T-helper 2 cell treated with Interferon-gamma antibody and Interleukin-4, amounts not matched to agents 5 μg/mL and 100 μg/mL, for 36 hours (primary cell): ENCODE results near the gene TBC1D16.
A peak's percentile ranks its signal among the peaks of the same experiment; 100 is the strongest.

Experiments used
- DNase-seq: peaks from one replicate; pipeline ENCODE4 v3.0.0; 2021; ENCODE audit warnings: low spot score
- H3K27ac Mint-ChIP-seq: one replicate; pipeline ENCODE4 v1.8.0; 2021; ENCODE audit warnings: mild to moderate bottlenecking, mixed read lengths
- H3K27me3 Mint-ChIP-seq: one replicate; pipeline ENCODE4 v1.8.0; 2021; ENCODE audit warnings: low read depth, mixed read lengths
- H3K36me3 Mint-ChIP-seq: one replicate; pipeline ENCODE4 v1.8.0; 2021; ENCODE audit warnings: low read depth, mixed read lengths
- H3K4me1 Mint-ChIP-seq: one replicate; pipeline ENCODE4 v1.8.0; 2021; ENCODE audit warnings: low read depth, mixed read lengths
- H3K4me3 Mint-ChIP-seq: one replicate; pipeline ENCODE4 v1.8.0; 2022; ENCODE audit warnings: mild to moderate bottlenecking, moderate library complexity, mixed read lengths
- H3K9me3 Mint-ChIP-seq: one replicate; pipeline ENCODE4 v1.8.0; 2021; ENCODE audit warnings: mixed read lengths

Gene TBC1D16

DNA sequence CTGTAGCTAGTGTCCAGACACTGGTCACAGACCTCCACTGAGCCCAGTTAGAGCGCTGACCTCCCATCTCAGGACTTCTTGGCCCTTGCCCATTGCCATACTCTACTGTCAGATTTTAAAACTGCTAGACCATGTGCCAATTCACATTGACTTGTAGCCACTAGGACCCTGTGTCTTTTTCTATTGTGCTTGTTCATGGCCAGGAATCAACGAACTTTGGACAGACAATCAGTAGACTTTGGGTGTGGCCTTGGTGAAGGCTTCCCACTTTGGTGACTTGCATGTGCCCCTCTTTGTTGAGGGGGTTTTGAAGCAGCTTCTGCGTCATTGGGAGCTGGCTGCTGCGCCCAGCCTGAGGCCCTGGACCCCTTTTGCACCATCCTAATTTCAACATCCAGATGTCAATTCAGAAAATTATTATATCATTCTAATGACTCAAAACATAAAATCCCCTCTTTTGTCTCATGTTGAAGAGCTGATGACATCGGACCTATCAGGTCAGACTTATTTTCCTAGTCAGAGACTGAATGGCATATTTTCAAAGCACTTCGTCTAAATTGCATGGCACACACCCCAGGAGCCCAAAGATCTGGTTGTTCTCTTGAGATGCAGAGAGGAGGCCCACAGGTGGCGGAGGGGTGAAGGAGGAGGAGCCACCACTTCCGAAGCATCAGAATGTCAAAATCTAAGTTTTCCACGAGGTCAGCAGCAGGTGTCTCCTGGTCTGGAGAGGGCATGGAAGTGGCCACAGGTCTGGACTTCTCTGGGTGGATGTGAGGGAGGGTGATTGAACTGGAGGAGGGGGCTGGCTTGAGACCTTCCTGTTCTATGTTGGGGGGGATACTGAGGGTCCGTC lies 103.0 kb downstream of the TBC1D16 start:
- no peaks in the 10 kb centered on the region for H3K9me3 Mint-ChIP-seq
- H3K36me3 Mint-ChIP-seq: no peaks in the 10 kb centered on the region
- H3K4me3 Mint-ChIP-seq: no peak overlapping the region
- H3K27ac Mint-ChIP-seq: no peak overlapping the region
- peaks cover 49% of the 10 kb centered on the region for H3K27me3 Mint-ChIP-seq
- H3K4me1 Mint-ChIP-seq: peaks cover 4% of the 10 kb centered on the region
- DNase-seq: no peak

DNA sequence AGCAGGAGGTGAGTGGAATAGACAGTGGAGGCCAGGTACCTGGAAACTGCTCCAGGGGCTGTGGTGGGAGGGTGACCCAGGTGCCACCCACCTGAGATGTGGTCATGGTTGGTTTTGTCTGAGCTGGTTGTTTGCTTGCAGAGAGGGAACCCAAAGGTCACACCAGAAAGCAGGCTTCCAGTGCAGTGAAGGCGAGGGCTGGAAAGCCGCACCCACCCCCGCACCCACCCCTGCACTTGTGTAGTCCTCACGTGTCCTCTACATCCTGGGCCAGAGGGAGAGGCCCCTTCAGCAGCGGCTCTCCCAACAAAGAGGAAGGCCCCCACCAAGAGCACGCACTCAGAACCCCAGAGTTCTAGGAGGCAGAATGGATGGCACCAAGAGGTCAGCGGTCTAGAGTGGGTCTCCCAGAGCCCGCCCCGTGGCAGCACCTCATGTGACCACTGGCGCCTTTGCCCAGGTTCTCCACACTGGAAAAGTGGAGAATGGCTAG lies 103.8 kb downstream of the TBC1D16 start:
- peaks cover 4% of the 10 kb centered on the region for H3K4me1 Mint-ChIP-seq
- H3K27me3 Mint-ChIP-seq: peaks cover 49% of the 10 kb centered on the region
- H3K36me3 Mint-ChIP-seq: no peaks in the 10 kb centered on the region
- no peak overlapping the region for H3K4me3 Mint-ChIP-seq
- DNase-seq: no peak
- no peaks in the 10 kb centered on the region for H3K9me3 Mint-ChIP-seq
- no peak overlapping the region for H3K27ac Mint-ChIP-seq

DNA sequence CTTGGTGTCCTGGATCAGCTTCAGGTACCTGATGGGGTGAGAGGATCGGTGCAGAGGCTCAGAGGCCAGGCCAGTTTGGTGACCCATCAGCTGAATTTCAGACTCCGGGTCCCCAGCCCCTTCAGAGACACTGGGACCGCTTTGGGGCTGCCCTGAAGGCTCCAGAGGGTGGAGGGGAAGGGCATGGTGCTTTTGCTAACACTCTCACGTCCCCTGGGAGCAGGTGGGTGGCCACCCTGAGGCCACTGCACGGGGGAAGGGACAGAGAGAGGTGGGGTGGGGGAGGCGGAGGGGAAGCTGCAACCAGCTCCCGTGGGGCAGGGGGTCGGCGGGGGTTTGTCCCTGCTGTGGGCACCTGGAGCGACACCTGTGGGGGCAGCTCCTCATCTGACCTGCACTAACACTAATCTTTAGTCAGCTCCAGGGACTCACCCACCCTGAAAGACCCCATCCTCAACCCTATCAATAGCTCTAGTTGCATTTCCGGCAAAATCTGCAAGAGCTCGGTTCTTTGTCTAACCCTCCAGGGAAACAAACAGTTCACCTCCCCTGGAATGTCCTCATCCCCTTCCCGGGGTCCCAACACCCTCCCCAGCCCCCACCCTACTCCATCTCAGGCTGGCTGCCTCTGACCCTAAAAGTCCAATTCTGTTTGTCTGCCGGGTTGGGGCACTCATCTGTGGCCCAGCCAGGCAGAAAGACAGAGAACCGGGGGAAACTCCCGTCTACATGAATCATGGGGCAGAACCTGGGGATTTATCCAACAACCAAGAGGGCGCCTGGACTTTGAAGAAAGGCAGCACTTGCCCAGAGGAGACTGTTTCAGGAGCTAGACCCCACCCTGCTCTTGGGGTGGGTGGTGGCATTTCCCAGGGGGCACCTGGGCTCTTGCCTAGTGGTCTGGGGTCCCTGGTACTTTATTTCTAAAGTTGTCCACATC lies 104.5 kb downstream of the TBC1D16 start:
- peaks cover 4% of the 10 kb centered on the region for H3K4me1 Mint-ChIP-seq
- H3K27ac Mint-ChIP-seq: no peak overlapping the region
- no peak overlapping the region for H3K4me3 Mint-ChIP-seq
- H3K9me3 Mint-ChIP-seq: no peaks in the 10 kb centered on the region
- H3K27me3 Mint-ChIP-seq: peaks cover 49% of the 10 kb centered on the region
- no peaks in the 10 kb centered on the region for H3K36me3 Mint-ChIP-seq
- DNase-seq: no peak

DNA sequence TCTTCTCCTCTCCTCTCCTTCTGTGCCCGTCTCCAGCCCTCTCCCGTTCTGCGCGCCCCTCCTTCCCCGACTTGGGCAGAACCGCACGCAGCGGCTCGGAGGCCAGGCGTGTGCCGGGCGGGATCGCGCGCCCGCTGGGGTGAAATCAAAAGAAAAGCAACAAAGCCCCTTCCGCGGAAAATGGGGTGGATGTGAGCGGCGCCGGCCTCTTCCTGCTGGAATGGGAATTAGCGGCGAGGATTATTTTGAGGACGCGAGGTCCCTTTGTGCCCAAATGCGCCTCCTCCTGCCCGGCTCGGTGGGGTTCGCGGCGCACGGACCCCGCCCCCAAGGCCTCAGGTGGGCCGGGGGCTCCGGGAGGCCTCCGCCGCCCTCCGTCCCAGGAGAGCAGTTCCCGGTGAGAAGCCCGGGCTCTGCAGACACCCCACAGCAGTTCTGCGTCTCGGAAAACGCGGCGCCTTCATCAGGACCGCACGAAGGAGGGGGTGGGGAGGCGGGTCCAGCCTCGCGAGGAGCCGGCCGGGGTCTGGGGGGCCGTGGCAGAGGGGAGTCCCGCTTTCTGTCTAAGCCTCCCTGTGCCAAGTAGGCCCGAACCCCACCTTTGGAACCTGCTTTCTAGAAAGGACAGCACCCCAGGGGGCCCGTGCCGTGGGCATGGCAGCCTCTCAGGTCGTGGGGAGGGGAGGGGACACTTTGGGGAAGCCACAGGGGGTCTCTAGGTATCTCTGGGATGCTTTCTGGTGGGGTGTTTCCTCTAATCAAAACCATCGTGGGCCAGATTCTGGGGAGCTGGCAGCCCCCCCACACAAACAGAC lies 105.4 kb downstream of the TBC1D16 start:
- no peaks in the 10 kb centered on the region for H3K9me3 Mint-ChIP-seq
- H3K4me1 Mint-ChIP-seq: peaks cover 7% of the 10 kb centered on the region
- H3K36me3 Mint-ChIP-seq: no peaks in the 10 kb centered on the region
- H3K27ac Mint-ChIP-seq: no peak overlapping the region
- no peak for DNase-seq
- no peak overlapping the region for H3K4me3 Mint-ChIP-seq
- peaks cover 47% of the 10 kb centered on the region for H3K27me3 Mint-ChIP-seq

DNA sequence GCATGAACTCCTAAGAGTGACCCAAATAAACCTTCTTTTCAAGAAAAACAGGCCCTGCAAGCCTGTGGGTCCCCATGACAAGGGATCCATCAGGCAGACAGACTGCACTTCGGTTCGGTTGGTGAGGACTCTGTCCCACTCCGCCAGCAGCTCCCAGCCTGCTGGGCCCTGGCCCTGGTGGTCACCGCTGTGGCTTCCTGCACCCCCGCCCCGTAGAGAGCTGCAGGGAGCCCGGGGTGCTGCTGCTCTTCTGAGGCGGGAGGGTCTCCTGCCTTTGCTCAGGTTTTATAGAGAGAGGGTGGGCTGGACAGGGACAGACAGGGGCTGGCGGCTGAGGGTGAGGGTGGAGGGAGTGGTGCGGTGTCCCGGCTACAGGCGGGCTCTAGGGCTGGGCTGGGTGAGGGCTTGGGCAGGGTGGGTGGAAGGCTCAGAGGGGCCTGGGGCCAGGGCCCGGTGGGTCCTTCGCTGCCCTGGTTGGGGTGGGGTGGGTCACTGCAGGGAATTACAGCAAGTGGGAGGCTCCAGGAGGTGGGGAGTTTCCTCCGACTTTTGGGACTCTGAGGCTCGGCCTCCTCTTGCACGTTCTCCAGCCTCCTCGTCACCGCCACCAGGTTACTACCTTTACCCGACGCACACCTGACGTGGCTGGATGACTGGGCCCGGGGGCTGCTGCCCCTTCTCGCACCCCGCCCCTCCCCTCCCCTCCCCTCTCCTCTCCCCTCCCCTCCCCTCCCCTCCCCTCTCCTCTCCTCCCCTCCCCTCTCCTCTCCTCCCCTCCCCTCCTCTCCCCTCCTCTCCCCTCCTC lies 106.2 kb downstream of the TBC1D16 start:
- DNase-seq: no peak
- Mint-ChIP-seq H3K27me3 (peaks cover 47% of the 10 kb centered on the region), H3K4me1 (peaks cover 7% of the 10 kb centered on the region), H3K4me3 (no peak overlapping the region), H3K27ac (no peak overlapping the region), H3K9me3 (no peaks in the 10 kb centered on the region), H3K36me3 (no peaks in the 10 kb centered on the region)

DNA sequence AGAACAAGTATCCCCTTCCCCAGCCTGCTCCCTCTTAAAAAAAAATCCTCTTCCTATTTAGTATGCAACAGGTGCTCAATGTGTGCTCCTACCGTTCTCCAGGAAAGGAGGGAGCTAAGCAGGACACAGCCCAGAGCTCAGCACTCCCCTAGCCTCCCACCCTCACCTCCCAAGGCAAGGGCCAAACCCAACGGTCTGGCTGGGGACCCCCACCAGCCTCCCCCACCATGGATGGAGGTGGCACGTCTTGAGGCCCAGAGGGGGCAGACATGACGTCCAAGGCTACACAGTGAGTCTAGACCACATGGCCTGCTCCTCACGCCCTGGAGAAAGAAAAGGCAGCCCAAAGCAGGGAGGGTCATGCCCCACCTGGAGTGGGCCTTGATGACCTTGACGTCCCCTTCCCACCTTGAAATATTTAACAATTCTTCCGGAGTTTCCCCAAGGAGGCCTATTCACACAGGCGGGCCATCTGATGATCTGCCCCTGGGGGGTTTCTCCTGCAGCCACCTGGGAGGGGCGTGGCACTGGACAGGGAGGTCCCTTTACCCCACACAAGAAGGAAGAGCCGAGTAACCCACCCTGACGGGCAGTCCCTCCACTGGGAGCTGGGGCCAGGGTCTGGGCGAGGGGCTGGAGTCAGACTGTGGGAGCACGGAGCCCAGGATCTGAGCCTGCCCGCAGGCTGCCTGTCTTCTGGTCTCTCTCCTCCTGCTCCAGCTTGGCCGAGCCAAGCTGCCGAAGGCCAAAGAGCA lies 107.0 kb downstream of the TBC1D16 start:
- Mint-ChIP-seq H3K27ac (no peak overlapping the region), H3K27me3 (peaks cover 42% of the 10 kb centered on the region), H3K36me3 (no peaks in the 10 kb centered on the region), H3K4me1 (peaks cover 6% of the 10 kb centered on the region), H3K9me3 (no peaks in the 10 kb centered on the region), H3K4me3 (no peak overlapping the region)
- no peak for DNase-seq

DNA sequence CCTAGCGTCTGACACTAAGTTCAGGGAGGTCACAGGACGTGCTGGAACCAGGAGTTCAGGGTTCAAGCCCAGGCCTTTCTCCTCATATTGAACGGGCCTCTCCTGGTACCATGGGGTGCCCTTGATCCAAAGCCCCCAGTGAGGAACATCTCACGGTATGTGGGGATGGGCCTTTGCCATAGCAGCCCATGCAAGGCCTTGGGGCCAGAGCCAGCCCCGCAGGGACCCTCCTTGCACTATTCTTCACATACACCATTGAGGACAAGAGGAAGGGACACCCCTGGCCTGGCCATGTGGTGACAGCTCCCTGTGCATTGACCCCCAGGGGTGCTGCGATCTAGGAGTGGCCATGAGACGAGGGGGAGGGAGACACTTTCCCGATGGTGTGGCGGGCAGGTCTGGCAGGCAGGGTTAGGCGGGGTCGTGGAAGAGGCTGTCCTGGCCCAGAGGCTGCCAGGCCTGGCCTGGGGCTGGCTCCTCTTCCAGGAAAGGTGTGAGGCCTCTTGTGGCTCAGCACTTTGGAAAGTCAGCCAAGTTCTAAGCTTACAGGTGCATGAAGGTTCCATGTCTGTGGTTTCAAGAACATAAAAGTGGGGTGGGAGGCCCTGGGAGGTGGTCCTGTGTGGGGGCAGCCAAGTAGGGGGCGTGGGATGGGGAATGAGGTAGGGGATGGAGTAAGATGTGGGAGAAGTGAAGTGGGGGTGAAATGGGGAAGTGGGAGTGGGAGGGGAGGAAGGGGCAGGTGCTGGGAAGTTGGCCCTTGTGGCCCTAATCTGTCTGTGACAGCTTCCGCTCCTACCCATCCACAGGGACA lies 107.8 kb downstream of the TBC1D16 start:
- Mint-ChIP-seq H3K4me1 (peaks cover 5% of the 10 kb centered on the region), H3K9me3 (no peaks in the 10 kb centered on the region), H3K27me3 (peaks cover 34% of the 10 kb centered on the region), H3K36me3 (no peaks in the 10 kb centered on the region), H3K27ac (no peak overlapping the region), H3K4me3 (no peak overlapping the region)
- no peak for DNase-seq

DNA sequence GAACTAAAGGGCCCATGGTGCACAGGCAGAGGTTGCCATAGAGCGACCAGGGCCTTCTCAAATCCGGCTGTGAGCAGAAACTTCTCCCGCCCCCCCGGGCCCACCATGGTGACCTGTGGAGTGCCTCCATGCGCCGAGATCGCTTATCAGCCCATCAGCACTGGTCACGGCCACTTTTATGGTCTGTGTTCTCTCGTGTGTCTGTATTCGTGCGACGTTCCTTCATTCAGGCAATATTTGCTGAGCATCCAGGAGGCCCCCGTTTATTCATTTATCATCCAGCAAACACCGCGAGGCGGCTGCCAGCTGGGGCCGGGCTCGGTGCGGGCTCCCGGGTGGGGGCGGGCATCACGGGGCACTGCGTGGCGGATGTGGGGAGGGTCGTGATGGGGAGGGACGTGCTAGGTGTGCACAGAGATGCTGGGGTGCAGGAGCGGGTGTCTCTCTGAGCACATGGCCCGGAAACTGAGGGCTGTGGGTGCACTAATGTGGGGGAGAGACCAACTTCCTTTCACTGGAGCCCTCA lies 108.5 kb downstream of the TBC1D16 start:
- DNase-seq: no peak
- Mint-ChIP-seq H3K36me3 (no peaks in the 10 kb centered on the region), H3K4me1 (peaks cover 5% of the 10 kb centered on the region), H3K27ac (no peak overlapping the region), H3K4me3 (no peak overlapping the region), H3K9me3 (no peaks in the 10 kb centered on the region), H3K27me3 (peaks cover 27% of the 10 kb centered on the region)

DNA sequence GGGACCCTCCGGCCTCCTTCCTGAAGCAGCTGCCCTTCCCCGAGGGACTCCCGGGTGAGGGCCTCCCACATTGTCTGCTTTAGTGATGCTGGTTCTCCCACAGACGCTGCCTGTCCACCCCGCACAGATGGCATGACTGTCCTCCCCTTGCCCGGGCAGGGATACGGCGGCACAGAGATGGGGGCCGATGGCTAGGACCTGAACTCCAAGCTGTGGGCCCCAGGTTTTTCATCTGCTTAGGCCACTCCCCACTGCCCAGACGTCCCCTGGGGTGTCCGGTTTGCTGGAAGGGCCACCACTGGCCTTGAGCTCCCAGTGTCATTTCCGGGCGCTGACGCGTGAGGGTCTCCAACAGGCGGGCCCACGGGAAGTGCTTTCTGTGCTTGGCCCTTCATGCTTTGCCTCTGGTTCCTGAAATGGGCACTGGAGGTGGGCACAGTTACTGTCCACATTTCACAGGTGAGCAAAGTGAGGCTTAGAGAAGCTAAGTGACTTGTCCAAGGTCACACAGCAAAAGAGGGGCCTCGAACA lies 109.0 kb downstream of the TBC1D16 start:
- peaks cover 5% of the 10 kb centered on the region for H3K4me1 Mint-ChIP-seq
- H3K4me3 Mint-ChIP-seq: no peak overlapping the region
- H3K27me3 Mint-ChIP-seq: peaks cover 23% of the 10 kb centered on the region
- no peaks in the 10 kb centered on the region for H3K36me3 Mint-ChIP-seq
- H3K27ac Mint-ChIP-seq: no peak overlapping the region
- no peaks in the 10 kb centered on the region for H3K9me3 Mint-ChIP-seq
- DNase-seq: no peak

DNA sequence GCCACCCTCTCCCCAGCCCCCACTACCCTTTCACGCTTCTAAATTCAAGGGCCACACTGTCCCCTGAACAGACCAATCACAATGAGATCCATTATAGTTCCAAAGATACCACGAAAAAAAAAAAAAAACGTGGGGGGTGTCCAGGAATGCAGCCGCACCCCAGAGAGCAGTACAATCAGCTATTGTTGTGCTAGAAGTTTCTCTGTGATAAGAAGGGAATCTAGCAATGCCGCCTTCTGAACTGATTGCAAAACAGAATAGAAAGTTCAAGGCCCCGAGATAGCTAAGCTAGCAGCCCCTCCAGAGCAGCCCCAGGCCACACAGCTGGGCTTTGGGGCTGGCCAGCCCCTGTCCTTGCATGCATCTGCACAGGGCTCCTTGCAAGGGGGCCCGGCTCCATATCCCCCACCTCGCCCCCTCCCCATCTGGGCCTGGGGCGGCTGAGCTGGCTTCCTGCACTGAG lies 109.5 kb downstream of the TBC1D16 start:
- Mint-ChIP-seq H3K9me3 (no peaks in the 10 kb centered on the region), H3K36me3 (no peaks in the 10 kb centered on the region), H3K27me3 (peaks cover 18% of the 10 kb centered on the region), H3K4me1 (peaks cover 5% of the 10 kb centered on the region), H3K4me3 (no peak overlapping the region), H3K27ac (no peak overlapping the region)
- no peak for DNase-seq

DNA sequence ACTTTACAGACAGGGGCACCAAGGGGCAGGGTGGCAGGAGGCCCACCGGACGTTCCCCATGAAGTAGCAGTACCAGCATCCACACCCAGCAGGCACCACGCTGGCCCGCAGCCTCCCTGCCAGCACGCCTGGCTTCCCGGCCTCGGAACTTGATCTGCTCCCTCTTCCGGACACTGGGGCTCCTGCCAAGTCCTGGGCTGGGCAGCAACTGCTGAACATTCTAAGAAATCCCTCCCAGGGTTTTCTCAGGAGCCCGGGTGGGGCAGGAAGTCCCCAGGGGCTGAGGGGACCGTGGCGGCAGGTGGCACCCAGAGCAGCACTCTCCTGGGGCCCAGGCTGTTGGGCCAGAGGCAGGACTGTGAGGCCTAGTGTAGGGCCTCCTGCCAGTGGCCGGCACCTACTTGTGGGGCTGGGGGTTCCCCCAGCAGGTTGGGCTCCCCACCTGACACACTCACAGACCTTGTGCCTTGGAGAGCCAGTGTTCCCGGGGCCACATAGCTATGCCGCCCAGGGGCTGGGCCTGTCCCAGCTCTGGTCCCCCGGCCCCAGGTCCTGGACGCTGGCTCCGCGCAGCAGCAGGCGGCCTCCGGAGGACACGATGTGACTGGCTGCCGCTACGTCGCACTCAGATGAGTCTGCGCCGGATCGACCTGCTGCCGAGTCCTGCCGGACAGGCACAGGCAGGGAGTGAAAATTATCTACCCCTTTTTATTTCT lies 110.3 kb downstream of the TBC1D16 start:
- H3K36me3 Mint-ChIP-seq: no peaks in the 10 kb centered on the region
- H3K27ac Mint-ChIP-seq: peak overlapping the region; percentile 49

More for the DNA sequence above, 110.3 kb downstream of the TBC1D16 start:
- Mint-ChIP-seq H3K4me1 (peaks cover 5% of the 10 kb centered on the region), H3K27me3 (peaks cover 15% of the 10 kb centered on the region), H3K9me3 (no peaks in the 10 kb centered on the region), H3K4me3 (peak overlapping the region; percentile 38)
- DNase-seq: no peak
